Measurements from ENCODE around the gene PRR4.

GRCh38 chr12:10851243-10851858 lies 2.1 kb upstream of the PRR4 start:
- TF ChIP-seq CTCF (IDR thresholded peaks at IDR 0.05; ENCODE audit: insufficient read depth, low read depth, low read length): no peak
- TF ChIP-seq EZH2 (IDR thresholded peaks at IDR 0.05; ENCODE audit: insufficient read depth, low read length): no peak

Data from astrocyte (in vitro differentiated cells and primary cell).